Measurements from ENCODE around the gene MEX3A. TPM values are rescaled to one million over a fixed set of nuclear protein-coding genes. Genes with fewer than 3 reads are reported as not detected.

The MEX3A gene
- total RNA-seq, 1 experiment from 2014 or later = 1.1 TPM

DNA sequence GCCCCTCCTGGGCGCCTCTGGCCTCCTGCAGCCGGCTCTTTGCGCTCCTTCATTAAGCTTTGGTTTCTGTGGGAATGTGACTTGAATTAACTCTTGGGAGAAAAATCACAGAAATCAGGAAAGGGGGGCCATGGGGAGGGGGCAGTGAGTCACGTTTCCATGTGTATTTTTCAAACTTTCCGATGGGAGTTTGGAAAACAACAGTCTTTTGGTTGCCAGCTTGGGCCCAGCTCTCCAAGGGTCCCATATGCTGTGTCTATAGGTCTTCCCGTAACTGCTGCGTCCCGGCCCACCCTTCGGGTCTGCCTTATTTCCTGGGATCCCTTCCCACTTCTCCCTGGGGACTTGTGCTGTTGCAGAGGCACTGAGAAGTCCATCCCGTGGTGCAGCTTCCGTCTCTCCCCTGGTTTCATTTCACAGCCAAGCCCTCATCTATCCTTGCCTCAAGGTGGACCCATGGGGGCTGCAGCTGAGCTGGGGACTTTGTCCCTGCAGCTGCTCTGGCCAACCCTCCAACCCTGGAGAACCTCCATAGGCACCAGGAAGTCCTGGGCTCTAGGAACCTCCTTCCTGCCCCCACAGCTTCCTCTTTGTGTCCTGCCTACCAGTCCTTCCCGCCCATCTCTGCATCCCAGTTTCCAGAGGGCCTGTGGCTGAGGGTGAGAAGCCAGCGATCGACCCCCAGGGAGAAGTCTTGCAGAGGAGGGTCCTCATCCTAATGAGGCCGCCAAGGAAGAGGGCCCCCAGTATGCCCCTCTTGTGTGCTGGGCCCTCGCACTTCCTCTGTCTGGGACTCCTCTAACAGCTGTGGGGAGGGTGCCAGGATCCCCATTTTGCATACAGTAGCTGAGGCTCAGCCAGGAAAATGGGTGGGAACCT lies 20.6 kb upstream of the MEX3A start:
- no peaks in the 10 kb centered on the region for H3K36me3 ChIP-seq
- H3K9me3 ChIP-seq (replicated peaks) = no peaks in the 10 kb centered on the region
- no peaks in the 10 kb centered on the region for H3K27me3 ChIP-seq (replicated peaks)
- peak overlapping the region; percentile 97 for H3K27ac ChIP-seq
- peaks cover 68% of the 10 kb centered on the region for H3K4me1 ChIP-seq (replicated peaks)
- H3K4me3 ChIP-seq = no peak overlapping the region
- peak in 1 of 2 experiments; percentile 51 for DNase-seq (ENCODE audit: low read depth in 1 of 2, low spot score in 2 of 2)

DNA sequence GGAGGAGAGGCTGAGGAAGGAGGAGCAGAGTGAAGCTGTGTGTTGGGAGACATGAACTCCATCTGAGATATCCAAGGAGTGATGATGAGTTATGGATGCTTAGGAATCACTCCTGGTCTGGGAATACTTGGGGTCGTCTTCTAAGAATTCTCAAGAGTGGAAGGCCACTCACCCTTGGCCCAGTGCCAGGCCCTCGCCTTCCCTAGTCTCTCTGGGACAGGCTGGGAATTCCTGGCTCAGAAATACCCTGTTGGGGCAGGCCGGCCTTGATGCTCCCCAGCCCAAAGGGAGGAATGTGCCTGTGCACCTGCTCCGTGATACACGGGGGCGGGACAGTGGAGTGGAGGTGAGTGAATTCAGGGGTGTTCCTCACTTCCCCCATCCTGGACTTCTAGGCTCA lies 19.6 kb upstream of the MEX3A start:
- H3K4me3 ChIP-seq = no peak overlapping the region
- peak overlapping the region; percentile 97; the same call in 1 of the 2 replicates for H3K27ac ChIP-seq
- no peak for DNase-seq (ENCODE audit: low read depth in 1 of 2, low spot score in 2 of 2)
- no peaks in the 10 kb centered on the region for H3K36me3 ChIP-seq
- no peaks in the 10 kb centered on the region for H3K27me3 ChIP-seq (replicated peaks)
- H3K4me1 ChIP-seq (replicated peaks) = peaks cover 72% of the 10 kb centered on the region
- no peaks in the 10 kb centered on the region for H3K9me3 ChIP-seq (replicated peaks)

DNA sequence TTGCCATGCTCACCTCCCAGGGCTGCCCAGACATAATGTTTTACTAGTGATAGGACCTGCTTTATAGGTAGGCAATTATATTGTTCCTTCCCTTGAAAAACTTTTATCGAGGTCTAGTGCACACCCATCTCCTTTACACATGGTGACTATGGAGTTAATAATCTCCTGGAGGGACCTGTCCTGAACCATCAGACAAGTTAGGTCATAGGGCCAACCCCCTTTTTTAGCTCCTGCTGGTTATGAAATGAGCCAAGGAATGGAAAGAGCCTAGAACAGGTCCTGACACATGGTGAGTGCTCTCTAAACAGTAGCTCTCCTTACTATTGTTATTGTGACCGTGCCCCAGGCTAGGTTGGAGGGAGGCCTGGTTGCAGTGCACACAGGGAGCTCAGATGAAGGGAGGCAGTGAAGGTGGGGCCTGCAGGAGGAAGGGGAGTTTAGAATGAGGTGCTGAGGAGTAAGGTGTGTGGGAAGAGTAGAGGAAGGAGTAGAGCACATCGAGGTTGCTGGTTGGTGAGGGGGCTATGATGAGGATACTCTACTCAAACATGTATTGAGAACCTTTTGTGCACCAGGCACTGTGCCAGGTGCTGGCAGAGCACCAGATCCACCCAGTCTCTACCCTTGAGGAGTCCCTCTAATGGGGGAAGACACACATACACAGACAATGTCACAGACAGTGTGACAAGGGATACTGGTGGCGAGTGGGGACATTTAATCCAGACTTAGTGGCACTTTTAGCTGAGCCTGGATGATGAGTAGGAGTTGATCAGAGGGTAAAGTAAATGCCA lies 18.1 kb upstream of the MEX3A start:
- DNase-seq (ENCODE audit: low read depth in 1 of 2, low spot score in 2 of 2) = no peak
- Histone ChIP-seq H3K27ac (no peak overlapping the region), H3K36me3 (0 out of 2 replicates have a peak, but pooled peaks cover 3% of the 10 kb centered on the region), H3K4me3 (no peak overlapping the region), H3K27me3 (replicated peaks) (no peaks in the 10 kb centered on the region), H3K4me1 (replicated peaks) (peaks cover 68% of the 10 kb centered on the region), H3K9me3 (replicated peaks) (no peaks in the 10 kb centered on the region)

DNA sequence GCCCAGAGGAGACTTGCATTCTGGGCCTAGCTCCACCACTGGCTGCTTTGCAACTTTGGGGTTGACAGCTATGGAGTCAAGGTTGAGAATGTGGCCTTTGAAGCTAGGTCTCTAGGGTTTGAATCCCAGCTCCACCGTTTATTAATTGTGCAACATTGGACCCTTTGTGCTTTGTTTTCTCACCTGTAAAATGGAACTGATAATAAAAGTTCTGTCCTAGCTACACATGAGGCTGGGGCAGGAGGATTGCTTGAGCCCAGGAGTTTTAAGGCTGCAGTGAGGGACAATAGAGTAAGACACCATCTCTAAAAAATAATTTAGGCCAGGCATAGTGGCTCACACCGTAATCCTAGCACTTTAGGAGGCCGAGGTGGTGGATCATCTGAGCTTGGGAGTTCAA lies 17.0 kb upstream of the MEX3A start:
- H3K9me3 ChIP-seq (replicated peaks) = no peaks in the 10 kb centered on the region
- 0 out of 2 replicates have a peak, but pooled peaks cover 3% of the 10 kb centered on the region for H3K36me3 ChIP-seq
- peaks cover 57% of the 10 kb centered on the region for H3K4me1 ChIP-seq (replicated peaks)
- no peak for DNase-seq (ENCODE audit: low read depth in 1 of 2, low spot score in 2 of 2)
- H3K4me3 ChIP-seq = no peak overlapping the region
- no peaks in the 10 kb centered on the region for H3K27me3 ChIP-seq (replicated peaks)
- H3K27ac ChIP-seq = no peak overlapping the region

DNA sequence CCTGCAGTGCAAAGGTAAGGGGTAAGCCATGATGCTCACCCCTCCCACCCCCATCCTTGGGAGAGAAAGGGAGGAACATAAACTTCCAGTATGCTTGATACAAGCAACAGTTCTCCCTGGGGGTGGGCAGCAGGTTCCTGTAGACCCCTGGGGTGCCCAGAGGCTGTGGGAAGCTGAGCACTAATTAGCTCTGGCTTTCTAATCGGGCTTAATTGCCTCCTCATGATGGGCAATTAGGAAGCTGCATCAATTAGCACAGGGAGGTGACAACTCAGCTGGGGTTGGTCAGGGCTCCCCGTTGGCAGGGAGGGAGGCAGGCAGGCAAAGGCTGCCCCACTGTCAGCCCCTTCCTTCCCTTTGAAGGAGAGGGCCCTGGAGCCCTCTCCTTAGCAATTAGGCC lies 16.5 kb upstream of the MEX3A start:
- Histone ChIP-seq H3K9me3 (replicated peaks) (no peaks in the 10 kb centered on the region), H3K27me3 (replicated peaks) (no peaks in the 10 kb centered on the region), H3K36me3 (0 out of 2 replicates have a peak, but pooled peaks cover 3% of the 10 kb centered on the region), H3K4me1 (replicated peaks) (peaks cover 52% of the 10 kb centered on the region), H3K27ac (no peak overlapping the region), H3K4me3 (no peak overlapping the region)
- no peak for DNase-seq (ENCODE audit: low read depth in 1 of 2, low spot score in 2 of 2)

DNA sequence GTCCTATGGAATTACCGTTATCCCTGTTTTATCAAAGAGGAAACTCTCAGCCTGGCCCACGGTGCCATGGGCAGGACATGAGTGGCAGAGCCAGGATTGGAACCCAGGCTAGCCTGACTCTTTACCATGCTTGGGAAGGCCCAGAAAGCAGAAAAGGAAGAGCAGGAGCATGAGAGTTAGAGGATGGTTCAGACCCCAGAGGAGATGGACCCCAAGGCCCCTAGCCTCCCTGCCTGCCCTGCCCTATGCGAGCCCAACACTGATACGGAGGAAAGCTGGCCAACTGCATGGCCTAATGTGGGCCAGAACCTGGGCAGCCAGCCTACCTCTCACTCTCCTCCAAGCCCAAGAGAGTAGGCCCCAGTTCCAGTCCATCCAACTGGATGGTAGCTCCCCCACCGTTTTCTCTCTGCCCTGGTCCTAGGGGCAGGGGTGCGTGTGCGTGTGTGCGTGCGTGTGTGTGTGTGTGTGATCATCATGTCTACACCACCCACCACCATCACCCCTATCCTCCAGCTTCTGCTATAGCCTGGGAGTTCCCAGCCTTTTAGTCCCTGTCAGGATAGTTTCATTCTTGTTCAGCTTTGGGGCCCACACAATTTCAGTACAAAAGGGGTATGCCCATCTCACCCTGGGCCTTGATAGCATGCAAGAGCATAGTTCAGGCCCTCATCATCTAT lies 15.4 kb upstream of the MEX3A start:
- H3K4me1 ChIP-seq (replicated peaks) = peaks cover 41% of the 10 kb centered on the region
- no peak for DNase-seq (ENCODE audit: low read depth in 1 of 2, low spot score in 2 of 2)
- no peak overlapping the region for H3K4me3 ChIP-seq
- no peaks in the 10 kb centered on the region for H3K27me3 ChIP-seq (replicated peaks)
- H3K36me3 ChIP-seq = 0 out of 2 replicates have a peak, but pooled peaks cover 3% of the 10 kb centered on the region
- H3K9me3 ChIP-seq (replicated peaks) = no peaks in the 10 kb centered on the region
- H3K27ac ChIP-seq = peak overlapping the region; percentile 78; the same call in 1 of the 2 replicates

DNA sequence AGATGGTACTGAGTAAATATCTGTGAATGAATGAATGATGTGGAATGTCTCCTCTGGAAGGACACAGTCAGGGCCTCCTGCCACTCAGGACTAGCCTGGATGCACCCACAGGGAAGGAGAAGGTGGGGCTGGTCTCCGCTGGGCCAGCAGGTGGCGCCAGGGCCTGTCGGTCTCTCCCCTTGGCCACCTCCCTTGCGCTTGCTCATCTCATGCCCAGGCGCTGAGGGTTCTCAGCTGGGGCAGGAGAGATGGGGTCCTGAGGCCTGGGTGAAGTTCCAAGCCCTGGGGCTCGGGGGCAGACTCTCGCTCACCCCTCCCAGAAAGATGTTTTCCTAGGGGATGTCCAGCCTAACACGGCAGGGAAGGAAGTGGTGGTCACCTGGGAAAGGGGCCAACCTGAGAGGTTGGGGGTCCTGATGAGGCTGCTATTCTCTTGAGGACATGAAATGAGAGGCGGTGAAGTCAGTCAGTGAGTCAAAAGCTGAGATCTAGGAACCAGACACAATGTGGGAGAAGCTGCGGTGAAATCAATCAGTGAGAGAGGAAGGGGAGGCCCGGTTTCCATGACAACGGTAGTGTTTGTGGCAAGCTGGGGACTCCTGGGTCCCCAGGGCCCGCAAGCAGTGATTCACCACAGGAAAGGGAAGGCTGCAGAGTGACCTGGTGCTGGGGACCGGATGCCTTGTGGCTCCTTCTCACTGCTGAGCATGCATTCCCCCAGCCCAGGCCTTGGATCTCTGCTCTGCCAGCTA lies 14.6 kb upstream of the MEX3A start:
- no peak overlapping the region for H3K4me3 ChIP-seq
- peak; percentile 89 to 93 for DNase-seq (ENCODE audit: low read depth in 1 of 2, low spot score in 2 of 2)
- H3K9me3 ChIP-seq (replicated peaks) = no peaks in the 10 kb centered on the region
- 0 out of 2 replicates have a peak, but pooled peaks cover 3% of the 10 kb centered on the region for H3K36me3 ChIP-seq
- H3K27me3 ChIP-seq (replicated peaks) = no peaks in the 10 kb centered on the region
- peaks cover 32% of the 10 kb centered on the region for H3K4me1 ChIP-seq (replicated peaks)
- peak overlapping the region; percentile 78 for H3K27ac ChIP-seq

DNA sequence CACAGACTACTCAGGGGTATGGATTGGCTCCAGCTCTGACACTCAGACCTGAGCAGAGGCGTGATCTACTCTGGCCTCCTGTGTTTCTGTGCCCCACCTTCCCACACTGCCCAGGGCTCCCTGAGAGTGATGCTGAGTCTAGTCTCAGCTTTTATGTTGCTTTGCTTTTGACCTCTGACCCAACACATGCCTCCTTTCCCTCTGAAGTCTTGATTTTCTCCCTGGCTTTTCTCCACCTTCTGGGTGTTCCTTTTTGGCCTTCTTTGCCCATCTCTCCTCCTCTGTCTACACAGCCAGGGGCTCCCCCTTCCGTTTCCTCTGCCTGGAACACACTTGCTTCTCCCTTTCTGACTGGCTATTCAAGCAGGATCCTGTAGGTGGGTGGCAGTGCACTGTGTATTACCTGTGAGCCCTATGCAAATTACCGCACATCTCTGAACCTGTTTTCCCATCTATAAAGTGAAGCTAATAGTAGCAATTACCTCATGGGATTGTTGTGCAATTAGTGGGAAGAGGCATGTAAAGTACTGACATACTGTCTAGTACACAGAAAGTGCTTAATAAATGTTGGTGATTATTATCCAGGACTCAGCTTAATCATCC lies 13.7 kb upstream of the MEX3A start:
- no peak for DNase-seq (ENCODE audit: low read depth in 1 of 2, low spot score in 2 of 2)
- H3K36me3 ChIP-seq = 0 out of 2 replicates have a peak, but pooled peaks cover 3% of the 10 kb centered on the region
- no peaks in the 10 kb centered on the region for H3K9me3 ChIP-seq (replicated peaks)
- H3K4me3 ChIP-seq = no peak overlapping the region
- H3K27me3 ChIP-seq (replicated peaks) = no peaks in the 10 kb centered on the region
- peaks cover 26% of the 10 kb centered on the region for H3K4me1 ChIP-seq (replicated peaks)
- H3K27ac ChIP-seq = no peak overlapping the region

DNA sequence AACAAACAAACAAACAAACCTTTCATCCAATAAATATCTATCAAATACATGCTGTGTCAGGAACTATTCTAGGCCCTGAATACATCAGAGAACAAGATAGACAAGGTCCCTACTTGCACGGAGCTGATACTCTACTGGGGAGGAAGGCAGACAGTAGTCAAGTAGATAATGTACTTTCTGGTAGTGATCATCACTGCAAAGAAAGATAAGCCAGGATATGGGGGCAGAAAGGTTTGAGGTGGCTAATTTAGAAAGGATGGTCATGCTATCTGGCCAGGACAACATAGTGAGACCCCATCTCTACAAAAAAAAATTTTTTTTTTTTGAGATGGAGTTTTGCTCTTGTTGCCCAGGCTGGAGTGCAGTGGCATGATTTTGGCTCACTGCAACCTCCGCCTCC lies 9.3 kb upstream of the MEX3A start:
- H3K36me3 ChIP-seq = 0 out of 2 replicates have a peak, but pooled peaks cover 3% of the 10 kb centered on the region
- H3K9me3 ChIP-seq (replicated peaks) = no peaks in the 10 kb centered on the region
- H3K27me3 ChIP-seq (replicated peaks) = no peaks in the 10 kb centered on the region
- H3K27ac ChIP-seq = no peak overlapping the region
- H3K4me3 ChIP-seq = no peak overlapping the region
- peaks cover 8% of the 10 kb centered on the region for H3K4me1 ChIP-seq (replicated peaks)
- DNase-seq (ENCODE audit: low read depth in 1 of 2, low spot score in 2 of 2) = no peak

DNA sequence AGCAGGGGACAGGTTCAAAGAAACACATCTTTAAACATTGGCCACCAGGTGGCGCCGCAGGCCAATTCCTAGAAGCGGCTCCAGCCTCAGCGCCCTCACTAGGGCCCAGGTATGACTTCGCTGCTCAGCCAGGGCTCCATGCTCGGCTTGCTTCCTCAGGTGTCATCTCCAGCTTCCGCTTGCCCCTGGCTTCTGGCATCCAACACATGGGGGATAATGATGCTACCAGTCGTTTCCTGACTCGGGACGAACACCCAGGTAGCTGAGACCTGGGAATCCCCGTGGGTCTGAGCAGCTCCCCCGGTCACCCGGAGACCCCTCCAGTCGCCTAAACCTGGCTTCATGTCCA lies 8.5 kb upstream of the MEX3A start:
- Histone ChIP-seq H3K27ac (no peak overlapping the region), H3K4me3 (no peak overlapping the region), H3K4me1 (replicated peaks) (peaks cover 9% of the 10 kb centered on the region), H3K27me3 (replicated peaks) (no peaks in the 10 kb centered on the region), H3K36me3 (no peaks in the 10 kb centered on the region), H3K9me3 (replicated peaks) (no peaks in the 10 kb centered on the region)
- DNase-seq (ENCODE audit: low read depth in 1 of 2, low spot score in 2 of 2) = peak; percentile 40 to 83

DNA sequence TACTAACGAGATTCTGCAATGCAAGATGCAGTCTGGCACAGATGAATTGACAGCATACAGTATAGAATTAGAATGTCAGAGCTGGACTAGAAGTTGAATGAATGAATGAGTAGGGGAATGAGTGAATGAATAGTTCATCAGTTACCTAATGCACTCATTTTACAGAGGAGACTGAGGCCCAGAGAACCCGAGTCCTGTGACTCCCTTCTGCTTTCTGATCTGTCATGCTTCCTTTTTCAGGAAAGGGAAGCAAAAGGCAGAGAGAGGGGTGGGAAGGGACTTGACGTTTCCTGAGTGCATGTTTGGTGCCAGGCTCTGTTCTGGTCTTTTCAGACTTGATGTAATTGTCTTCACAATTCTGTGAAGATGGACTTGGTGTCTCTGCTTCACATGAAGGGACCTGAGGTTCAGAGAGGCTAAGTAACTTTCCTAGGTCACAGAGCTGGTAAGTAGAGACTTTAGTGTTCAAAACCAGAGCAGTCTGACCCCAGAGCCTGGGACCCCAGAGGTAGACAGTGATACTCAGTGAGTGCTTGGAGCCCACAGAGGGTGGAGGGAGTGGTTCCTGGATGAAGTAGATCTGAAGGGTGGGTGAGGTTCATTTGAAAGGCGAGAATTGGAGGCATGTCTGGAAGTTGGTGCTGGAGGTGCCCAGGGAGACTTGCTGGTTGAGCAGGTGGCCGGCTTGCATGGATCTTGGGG lies 8.0 kb upstream of the MEX3A start:
- H3K27me3 ChIP-seq (replicated peaks) = no peaks in the 10 kb centered on the region
- H3K9me3 ChIP-seq (replicated peaks) = no peaks in the 10 kb centered on the region
- H3K36me3 ChIP-seq = no peaks in the 10 kb centered on the region
- H3K4me1 ChIP-seq (replicated peaks) = peaks cover 9% of the 10 kb centered on the region
- H3K27ac ChIP-seq = no peak overlapping the region
- no peak overlapping the region for H3K4me3 ChIP-seq
- DNase-seq (ENCODE audit: low read depth in 1 of 2, low spot score in 2 of 2) = no peak

DNA sequence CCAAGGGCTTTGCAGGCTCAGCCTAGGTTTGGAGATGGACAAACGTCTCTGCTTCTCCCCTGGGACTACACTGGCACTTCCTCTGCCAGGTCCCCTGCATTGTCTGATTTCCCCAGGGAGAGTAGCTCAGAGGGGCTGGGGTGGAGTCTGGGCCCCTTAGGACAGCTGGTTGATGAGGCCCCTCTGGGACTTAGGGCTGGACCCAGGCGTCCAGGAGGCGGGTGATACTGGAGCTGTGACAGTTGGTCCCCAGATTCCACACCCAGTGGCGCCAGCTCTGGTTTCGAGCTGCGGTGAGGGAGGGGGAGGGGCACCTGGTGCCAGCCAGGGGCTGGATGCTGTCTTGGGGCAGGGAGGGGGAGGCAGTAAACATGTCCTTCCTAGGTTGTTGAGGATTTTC lies 7.4 kb upstream of the MEX3A start:
- DNase-seq (ENCODE audit: low read depth in 1 of 2, low spot score in 2 of 2) = no peak
- Histone ChIP-seq H3K4me3 (no peak overlapping the region), H3K36me3 (no peaks in the 10 kb centered on the region), H3K9me3 (replicated peaks) (no peaks in the 10 kb centered on the region), H3K4me1 (replicated peaks) (peaks cover 9% of the 10 kb centered on the region), H3K27ac (no peak overlapping the region), H3K27me3 (replicated peaks) (no peaks in the 10 kb centered on the region)

Data from SJSA1 (cell line).